HG02610 (cell line): ENCODE data around the gene SMARCD1.
A peak's percentile ranks its signal among the peaks of the same experiment; 100 is the strongest.

ENCODE experiments used
- ATAC-seq: cut with Tn5 transposase; IDR thresholded peaks from one replicate; pipeline ENCODE4 v1.9.1; 2021; ENCODE audit warnings: mild to moderate bottlenecking, moderate library complexity; ENCODE audit not compliant: unreplicated experiment

Gene SMARCD1

GRCh38 chr12:50057000-50057841 lies 27.9 kb upstream of the SMARCD1 start, which contains the start of gene ASIC1:
ASIC1 (plus strand) TSS chr12:50057596; CDS start chr12:50058767, 1,171 bp downstream.
- no peak for ATAC-seq

- no peak for ATAC-seq
These were observed 27.1 kb upstream of the SMARCD1 start for GRCh38 chr12:50057896-50058670.

GRCh38 chr12:50058743-50059312 lies 26.3 kb upstream of the SMARCD1 start:
- ATAC-seq = no peak

GRCh38 chr12:50059440-50060119 lies 25.6 kb upstream of the SMARCD1 start:
- ATAC-seq = no peak

- no peak for ATAC-seq
These were observed 25.0 kb upstream of the SMARCD1 start for GRCh38 chr12:50060120-50060468.

GRCh38 chr12:50061171-50061570 lies 24.0 kb upstream of the SMARCD1 start:
- no peak for ATAC-seq

- ATAC-seq = no peak
These were observed 23.0 kb upstream of the SMARCD1 start for GRCh38 chr12:50061946-50062686.

GRCh38 chr12:50062728-50063460 lies 22.2 kb upstream of the SMARCD1 start:
- ATAC-seq = no peak

- no peak for ATAC-seq
These were observed 19.3 kb upstream of the SMARCD1 start for GRCh38 chr12:50065726-50066310.

GRCh38 chr12:50066402-50066801 lies 18.7 kb upstream of the SMARCD1 start:
- no peak for ATAC-seq

- ATAC-seq = no peak
These were observed 16.1 kb upstream of the SMARCD1 start for GRCh38 chr12:50069069-50069468.

GRCh38 chr12:50069539-50069938 lies 15.6 kb upstream of the SMARCD1 start:
- ATAC-seq = no peak

GRCh38 chr12:50070314-50071060 lies 14.7 kb upstream of the SMARCD1 start:
- ATAC-seq = no peak

- ATAC-seq = no peak
These were observed 12.8 kb upstream of the SMARCD1 start for GRCh38 chr12:50072198-50072907.

GRCh38 chr12:50073206-50073605 lies 11.9 kb upstream of the SMARCD1 start:
- no peak for ATAC-seq

- no peak for ATAC-seq
These were observed 11.4 kb upstream of the SMARCD1 start for GRCh38 chr12:50073712-50074111.

GRCh38 chr12:50074936-50075807 lies 10.0 kb upstream of the SMARCD1 start:
- peak; percentile 78 for ATAC-seq
